Upper lobe of right lung (tissue), 1 donor: ENCODE results near the gene IL17B. TPM values are rescaled to one million over a fixed set of nuclear protein-coding genes. Genes with fewer than 3 reads are reported as not detected.

Experiments used
- ATAC-seq: fragments of 200-7000 bp; cut with Tn5 transposase; one replicate; pipeline ENCODE4 v1.9.1; 2020; ENCODE audit warnings: mild to moderate bottlenecking, moderate library complexity
- DNase-seq: peaks from one replicate; pipeline ENCODE4 v3.0.0-alpha.2; 2020
- H3K27ac ChIP-seq: fragments of 200-600 bp; one replicate; pipeline ENCODE4 v1.8.0; 2022
- H3K27me3 ChIP-seq: fragments of 200-600 bp; one replicate; pipeline ENCODE4 v1.8.0; 2022; ENCODE audit warnings: mild to moderate bottlenecking
- H3K36me3 ChIP-seq: fragments of 200-600 bp; one replicate; pipeline ENCODE4 v1.8.0; 2022
- H3K4me1 ChIP-seq: fragments of 200-600 bp; one replicate; pipeline ENCODE4 v1.8.0; 2022
- H3K4me3 ChIP-seq: fragments of 200-600 bp; one replicate; pipeline ENCODE4 v1.8.0; 2022; ENCODE audit warnings: mild to moderate bottlenecking
- H3K9me3 ChIP-seq: fragments of 200-600 bp; one replicate; pipeline ENCODE4 v1.8.0; 2022
- intact Hi-C: fragments of 100-400 bp; cut with DNase I; formaldehyde crosslinking; loops from one replicate; pipeline ENCODE4 v1.11.0; 2022
- total RNA-seq: library from RNA; stranded (reverse); fragmentation: NEBNext Ultra II Directional; extraction: Animal tissue kit (Norgen Biotek cat#: 25700); gene quantifications from one replicate; pipeline ENCODE4 v1.2.1, GENCODE V29; 2021
- TF ChIP-seq, protein P1 (sequence below): fragments of 200-600 bp; IDR thresholded peaks from one replicate; pipeline ENCODE4 v1.8.0; 2022; ENCODE audit warnings: antibody characterized with exemption
- donor health status: DM: no; HTN: yes; CAD: no; lungs with severe emphysema.

Gene IL17B
- total RNA-seq, 1 donor from 2014 or later: not detected

DNA sequence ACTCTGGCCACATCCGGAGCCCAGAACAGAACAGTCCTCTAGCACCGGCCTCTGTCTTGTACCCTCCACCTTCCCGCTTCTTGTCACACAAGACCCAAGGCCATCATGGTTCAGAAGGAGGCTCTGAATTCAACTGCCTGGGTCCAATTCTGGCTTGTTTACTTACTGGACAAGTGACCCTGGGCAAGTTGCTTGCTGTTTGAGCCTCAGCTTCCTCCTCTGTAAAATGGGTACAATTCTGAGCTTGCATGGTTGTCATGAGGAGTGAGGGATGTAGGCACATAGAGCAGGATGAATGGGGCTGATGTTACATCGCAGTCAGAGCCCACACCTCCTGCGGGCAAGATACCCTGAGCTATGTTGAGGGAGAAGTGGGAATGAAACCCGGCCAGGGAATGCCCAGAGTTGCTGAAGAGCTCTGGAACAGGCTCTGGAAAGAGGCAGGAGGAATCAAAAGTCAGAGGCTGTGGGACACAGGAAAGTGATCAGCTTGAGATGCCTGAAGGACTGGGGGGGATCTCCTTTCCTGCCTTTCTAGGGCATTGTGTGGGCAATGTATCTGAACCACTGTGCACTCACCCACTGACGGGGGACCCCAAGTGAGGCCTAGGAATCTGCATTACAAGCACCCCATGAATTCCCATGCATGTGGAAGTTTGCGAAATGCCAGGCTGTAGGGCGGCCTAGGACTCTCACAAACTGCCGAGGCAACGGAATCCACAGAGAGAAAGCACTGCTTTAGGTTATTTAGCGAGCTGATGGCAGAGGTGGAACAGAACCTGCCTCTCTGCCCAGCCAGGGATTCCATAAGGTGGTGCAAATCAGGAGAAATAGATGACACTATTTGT is 29.4 kb upstream of the IL17B start:
- Histone ChIP-seq H3K27me3 (no peaks in the 10 kb centered on the region), H3K4me1 (peaks cover 4% of the 10 kb centered on the region), H3K27ac (peak overlapping the region; percentile 73), H3K4me3 (peak overlapping the region; percentile 55), H3K9me3 (no peaks in the 10 kb centered on the region), H3K36me3 (peaks cover 6% of the 10 kb centered on the region)
- ATAC-seq (no peak), DNase-seq (peak; percentile 45)
- TF ChIP-seq, protein P1, sequence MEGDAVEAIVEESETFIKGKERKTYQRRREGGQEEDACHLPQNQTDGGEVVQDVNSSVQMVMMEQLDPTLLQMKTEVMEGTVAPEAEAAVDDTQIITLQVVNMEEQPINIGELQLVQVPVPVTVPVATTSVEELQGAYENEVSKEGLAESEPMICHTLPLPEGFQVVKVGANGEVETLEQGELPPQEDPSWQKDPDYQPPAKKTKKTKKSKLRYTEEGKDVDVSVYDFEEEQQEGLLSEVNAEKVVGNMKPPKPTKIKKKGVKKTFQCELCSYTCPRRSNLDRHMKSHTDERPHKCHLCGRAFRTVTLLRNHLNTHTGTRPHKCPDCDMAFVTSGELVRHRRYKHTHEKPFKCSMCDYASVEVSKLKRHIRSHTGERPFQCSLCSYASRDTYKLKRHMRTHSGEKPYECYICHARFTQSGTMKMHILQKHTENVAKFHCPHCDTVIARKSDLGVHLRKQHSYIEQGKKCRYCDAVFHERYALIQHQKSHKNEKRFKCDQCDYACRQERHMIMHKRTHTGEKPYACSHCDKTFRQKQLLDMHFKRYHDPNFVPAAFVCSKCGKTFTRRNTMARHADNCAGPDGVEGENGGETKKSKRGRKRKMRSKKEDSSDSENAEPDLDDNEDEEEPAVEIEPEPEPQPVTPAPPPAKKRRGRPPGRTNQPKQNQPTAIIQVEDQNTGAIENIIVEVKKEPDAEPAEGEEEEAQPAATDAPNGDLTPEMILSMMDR: no peak
- intact Hi-C loops: no loop called here

DNA sequence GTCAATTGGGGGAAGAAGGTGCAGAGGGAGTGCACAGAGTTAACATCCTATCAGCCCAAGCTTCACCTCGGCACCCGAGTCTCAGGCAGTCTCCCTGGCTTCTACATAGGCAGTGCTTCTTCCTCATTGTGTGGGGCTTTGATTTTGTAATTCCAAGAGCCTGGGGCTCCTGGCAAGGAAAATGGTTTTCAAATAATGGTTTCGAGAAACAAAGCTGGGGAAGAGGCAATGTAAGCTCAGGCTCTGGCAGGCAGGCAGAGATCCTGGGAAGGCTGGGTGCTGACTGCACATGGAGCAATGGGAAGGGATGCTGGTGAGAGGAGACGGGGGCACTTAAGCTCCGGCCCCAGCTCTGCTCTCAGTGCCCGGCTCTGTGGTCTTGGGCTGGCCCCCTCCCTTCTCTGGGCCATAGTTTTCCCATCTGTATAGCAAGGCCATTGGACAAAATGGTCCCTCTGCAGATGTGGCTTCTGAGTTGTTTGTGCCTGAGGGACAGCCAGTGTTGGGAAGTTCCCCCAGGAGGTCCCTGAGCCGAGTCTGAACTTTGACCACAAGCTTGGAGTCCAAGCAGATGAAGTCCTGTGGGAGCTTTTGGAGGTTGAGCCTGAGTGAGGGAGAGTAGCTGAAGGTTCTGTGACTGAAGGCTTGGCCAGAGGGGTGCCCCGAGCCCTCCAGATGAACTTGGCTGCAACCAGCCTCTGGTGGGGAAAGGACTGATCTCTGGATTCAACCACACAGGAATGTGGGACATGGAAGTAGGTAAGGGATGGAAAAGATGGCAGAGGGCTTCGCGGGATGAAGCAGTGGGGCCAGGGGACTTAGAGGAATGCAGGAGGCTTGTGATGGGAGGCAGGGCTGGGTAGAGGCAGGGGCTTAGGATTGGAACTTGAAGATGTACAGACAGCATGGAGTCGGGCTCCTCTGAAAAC is 28.5 kb upstream of the IL17B start:
- no peak for DNase-seq
- no peaks in the 10 kb centered on the region for H3K9me3 ChIP-seq
- no peaks in the 10 kb centered on the region for H3K27me3 ChIP-seq
- peaks cover 6% of the 10 kb centered on the region for H3K36me3 ChIP-seq
- peaks cover 4% of the 10 kb centered on the region for H3K4me1 ChIP-seq
- TF ChIP-seq, protein P1: no peak
- intact Hi-C loops: no loop called here
- H3K4me3 ChIP-seq: peak overlapping the region; percentile 55
- no peak for ATAC-seq
- H3K27ac ChIP-seq: peak overlapping the region; percentile 73

DNA sequence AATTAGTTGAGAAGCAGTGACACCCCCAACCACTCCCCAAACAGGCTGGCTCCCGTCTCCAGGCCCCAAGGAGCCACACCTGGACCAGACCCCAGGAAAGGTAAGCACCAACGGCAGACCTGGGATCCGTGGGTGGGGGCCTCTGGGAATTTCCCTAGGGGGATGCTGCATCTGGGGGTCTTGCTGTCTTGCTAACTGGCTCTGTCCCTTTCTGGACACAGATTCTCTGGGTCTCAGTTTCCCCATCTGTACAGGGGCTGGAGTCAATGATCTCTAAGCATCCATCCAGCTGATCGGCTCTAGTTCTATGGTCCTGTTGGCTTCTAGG is 27.9 kb upstream of the IL17B start:
- TF ChIP-seq, protein P1: no peak
- DNase-seq (no peak), ATAC-seq (no peak)
- Histone ChIP-seq H3K4me3 (peak overlapping the region; percentile 55), H3K9me3 (no peaks in the 10 kb centered on the region), H3K4me1 (peaks cover 4% of the 10 kb centered on the region), H3K27ac (peak overlapping the region; percentile 73), H3K36me3 (peaks cover 6% of the 10 kb centered on the region), H3K27me3 (no peaks in the 10 kb centered on the region)
- intact Hi-C loops: no loop called here

DNA sequence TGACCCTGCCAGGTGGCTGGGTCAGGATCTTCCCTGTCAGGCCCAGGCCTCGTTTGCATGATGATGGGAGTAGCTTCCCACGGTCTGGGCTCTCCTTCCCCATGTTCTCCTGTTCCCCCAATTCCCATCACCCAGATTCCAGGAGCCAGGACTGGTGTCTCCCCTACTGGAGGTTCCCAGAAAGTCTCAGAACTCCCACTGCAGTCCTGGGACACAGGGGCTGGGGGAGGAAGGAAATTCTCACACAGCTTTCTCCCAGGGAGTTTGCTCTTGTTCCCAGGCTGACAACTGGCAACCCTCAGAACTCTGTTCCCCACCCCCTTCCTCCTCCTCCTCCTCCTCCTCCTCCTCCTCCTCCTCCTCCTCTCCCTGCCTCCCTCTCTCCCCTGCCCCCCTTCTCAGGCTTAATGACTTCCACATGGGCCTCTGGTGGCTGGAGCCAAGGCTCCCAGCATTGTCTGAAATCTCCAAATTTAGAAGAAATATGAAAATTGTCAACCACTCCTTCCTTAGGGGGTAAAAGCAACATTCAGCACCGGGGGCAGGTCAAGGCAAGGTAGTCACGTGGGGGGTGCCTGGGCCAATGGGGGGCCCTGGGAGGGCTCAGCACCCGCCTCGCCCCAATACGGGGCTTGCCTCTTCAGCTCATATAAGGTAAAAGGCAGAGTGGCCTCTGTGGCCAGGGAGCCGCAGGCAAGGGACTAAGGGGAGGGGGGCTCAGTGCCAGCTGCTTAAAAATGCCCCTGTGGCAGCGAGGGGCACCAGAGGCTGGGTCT is 27.3 kb upstream of the IL17B start:
- intact Hi-C loops: no loop called here
- ATAC-seq (peak; percentile 71), DNase-seq (no peak)
- peak overlapping the region; percentile 73 for H3K27ac ChIP-seq
- TF ChIP-seq, protein P1: no peak
- peak overlapping the region; percentile 55 for H3K4me3 ChIP-seq
- no peaks in the 10 kb centered on the region for H3K9me3 ChIP-seq
- H3K36me3 ChIP-seq: peaks cover 6% of the 10 kb centered on the region
- peaks cover 4% of the 10 kb centered on the region for H3K4me1 ChIP-seq
- no peaks in the 10 kb centered on the region for H3K27me3 ChIP-seq

DNA sequence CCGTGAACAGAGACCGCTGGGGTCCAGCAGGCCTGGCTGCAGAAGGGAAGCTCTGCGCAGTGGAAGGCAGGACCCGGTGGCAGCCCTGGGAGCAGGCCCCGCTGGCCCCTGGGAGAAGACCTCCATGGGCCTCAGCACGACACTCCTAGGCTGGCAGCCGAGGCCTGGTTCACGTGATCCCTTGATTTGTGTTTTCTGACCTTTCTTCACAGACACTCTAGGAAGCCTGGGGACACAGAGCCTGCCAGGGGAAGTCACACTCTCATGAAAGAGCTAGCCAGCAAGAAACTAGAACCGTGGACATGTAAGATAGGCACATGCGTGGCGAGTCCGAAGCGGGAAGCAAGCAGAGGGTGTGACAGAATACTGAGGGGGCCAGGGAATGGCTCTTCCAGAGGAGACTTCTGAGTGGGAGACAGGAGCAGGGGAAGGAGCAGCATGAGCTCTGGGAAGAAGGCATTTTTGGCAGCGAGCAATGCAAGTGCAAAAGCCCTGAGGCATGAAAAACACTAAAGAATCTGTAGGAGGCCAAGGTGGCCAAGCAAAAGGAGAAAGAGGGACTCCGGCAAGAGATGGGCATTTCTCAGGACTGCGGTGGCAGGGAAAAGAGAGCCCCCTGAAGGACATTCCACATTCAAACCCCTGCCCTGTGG is 26.6 kb upstream of the IL17B start:
- Histone ChIP-seq H3K27me3 (no peaks in the 10 kb centered on the region), H3K9me3 (no peaks in the 10 kb centered on the region), H3K36me3 (peaks cover 6% of the 10 kb centered on the region), H3K4me3 (peak overlapping the region; percentile 19), H3K27ac (peak overlapping the region; percentile 72), H3K4me1 (peaks cover 4% of the 10 kb centered on the region)
- intact Hi-C loops: no loop called here
- DNase-seq (no peak), ATAC-seq (no peak)
- TF ChIP-seq, protein P1: no peak
